ENCODE data around the gene SREK1.

Gene SREK1

DNA sequence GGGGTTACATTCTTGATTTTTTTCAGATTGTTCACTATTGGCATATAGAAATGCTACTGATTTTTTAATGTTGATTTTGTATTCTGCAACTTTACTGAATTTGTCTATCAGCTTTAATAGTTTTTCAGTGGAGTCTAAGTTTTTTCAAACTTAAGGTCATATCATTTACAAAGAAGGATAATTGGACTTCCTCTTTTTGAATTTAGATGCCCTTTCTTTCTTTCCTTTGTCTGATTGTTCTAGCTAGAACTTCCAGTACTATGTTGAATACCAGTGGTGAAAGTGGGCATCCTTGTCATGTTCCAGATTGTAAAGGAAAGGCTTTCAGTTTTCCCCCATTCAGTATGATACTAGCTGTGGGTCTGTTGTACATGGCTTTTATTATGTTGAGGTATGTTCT lies 49.3 kb downstream of the SREK1 start:
- H3K79me2 ChIP-seq (ENCODE audit: insufficient read depth, low read length) = no peaks in the 10 kb centered on the region
- H3K27ac ChIP-seq (ENCODE audit: low read depth, low read length, poor library complexity, severe bottlenecking) = no peak overlapping the region
- H3K9me2 ChIP-seq (ENCODE audit: low read depth, low read length) = no peaks in the 10 kb centered on the region
- no peak overlapping the region for H3K4me3 ChIP-seq (ENCODE audit: low read depth, low read length, poor library complexity, severe bottlenecking)
- no peak overlapping the region for H2AFZ ChIP-seq (ENCODE audit: low read length)
- no peaks in the 10 kb centered on the region for H3K9me3 ChIP-seq (ENCODE audit: low read length)
- H3K4me1 ChIP-seq (ENCODE audit: insufficient read depth, low read length, severe bottlenecking) = no peaks in the 10 kb centered on the region
- no peak overlapping the region for H3K4me2 ChIP-seq (ENCODE audit: low read length)
- no peaks in the 10 kb centered on the region for H3K27me3 ChIP-seq (ENCODE audit: insufficient read depth, low read length)
- no peaks in the 10 kb centered on the region for H3F3A ChIP-seq (ENCODE audit: insufficient read depth, low read length)
- H3K9ac ChIP-seq (ENCODE audit: low read length) = no peak overlapping the region
- no peaks in the 10 kb centered on the region for H3K36me3 ChIP-seq (ENCODE audit: insufficient read depth, low read length)
- H4K20me1 ChIP-seq (ENCODE audit: insufficient read depth, low read length) = no peaks in the 10 kb centered on the region
- TF ChIP-seq, protein P1, sequence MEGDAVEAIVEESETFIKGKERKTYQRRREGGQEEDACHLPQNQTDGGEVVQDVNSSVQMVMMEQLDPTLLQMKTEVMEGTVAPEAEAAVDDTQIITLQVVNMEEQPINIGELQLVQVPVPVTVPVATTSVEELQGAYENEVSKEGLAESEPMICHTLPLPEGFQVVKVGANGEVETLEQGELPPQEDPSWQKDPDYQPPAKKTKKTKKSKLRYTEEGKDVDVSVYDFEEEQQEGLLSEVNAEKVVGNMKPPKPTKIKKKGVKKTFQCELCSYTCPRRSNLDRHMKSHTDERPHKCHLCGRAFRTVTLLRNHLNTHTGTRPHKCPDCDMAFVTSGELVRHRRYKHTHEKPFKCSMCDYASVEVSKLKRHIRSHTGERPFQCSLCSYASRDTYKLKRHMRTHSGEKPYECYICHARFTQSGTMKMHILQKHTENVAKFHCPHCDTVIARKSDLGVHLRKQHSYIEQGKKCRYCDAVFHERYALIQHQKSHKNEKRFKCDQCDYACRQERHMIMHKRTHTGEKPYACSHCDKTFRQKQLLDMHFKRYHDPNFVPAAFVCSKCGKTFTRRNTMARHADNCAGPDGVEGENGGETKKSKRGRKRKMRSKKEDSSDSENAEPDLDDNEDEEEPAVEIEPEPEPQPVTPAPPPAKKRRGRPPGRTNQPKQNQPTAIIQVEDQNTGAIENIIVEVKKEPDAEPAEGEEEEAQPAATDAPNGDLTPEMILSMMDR (IDR thresholded peaks at IDR 0.05; ENCODE audit: low read length) = no peak
- TF ChIP-seq EZH2 (IDR thresholded peaks at IDR 0.05; ENCODE audit: borderline replicate concordance, low read length) = no peak

DNA sequence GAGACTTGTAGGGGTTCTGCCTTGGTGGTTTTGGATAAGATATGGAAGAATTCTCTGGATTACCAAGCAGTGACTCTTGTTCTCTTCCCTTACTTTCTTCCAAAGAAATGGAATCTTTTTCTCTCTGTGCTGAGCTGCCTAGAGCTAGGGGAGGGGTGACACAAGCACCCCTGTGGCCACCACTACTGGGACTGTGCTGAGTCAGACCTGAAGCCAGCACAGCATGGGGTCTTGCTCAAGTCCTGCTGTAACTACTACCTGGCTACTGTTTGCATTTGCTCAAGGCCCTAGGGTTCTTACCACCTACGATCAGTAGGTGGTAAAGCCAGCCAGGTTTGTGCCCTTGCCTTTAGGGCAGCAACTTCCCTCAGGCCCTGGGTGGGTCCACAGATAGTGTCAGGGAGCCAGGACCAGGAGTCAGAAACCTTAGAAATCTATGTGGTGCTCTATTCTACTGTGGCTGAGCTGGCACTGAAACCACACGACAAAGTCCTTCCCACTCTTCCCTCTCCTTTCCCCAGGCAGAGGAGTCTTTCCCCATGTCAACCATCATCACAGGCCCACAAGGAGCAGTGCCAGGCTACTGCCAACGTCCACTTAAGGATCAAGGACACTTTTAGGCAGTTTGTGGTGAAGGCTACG lies 53.8 kb downstream of the SREK1 start:
- no peaks in the 10 kb centered on the region for H3K36me3 ChIP-seq (ENCODE audit: insufficient read depth, low read length)
- H3F3A ChIP-seq (ENCODE audit: insufficient read depth, low read length) = no peaks in the 10 kb centered on the region
- no peaks in the 10 kb centered on the region for H3K9me3 ChIP-seq (ENCODE audit: low read length)
- no peak overlapping the region for H3K4me3 ChIP-seq (ENCODE audit: low read depth, low read length, poor library complexity, severe bottlenecking)
- no peak overlapping the region for H2AFZ ChIP-seq (ENCODE audit: low read length)
- no peaks in the 10 kb centered on the region for H3K9me2 ChIP-seq (ENCODE audit: low read depth, low read length)
- H3K27me3 ChIP-seq (ENCODE audit: insufficient read depth, low read length) = no peaks in the 10 kb centered on the region
- no peaks in the 10 kb centered on the region for H3K79me2 ChIP-seq (ENCODE audit: insufficient read depth, low read length)
- no peak for TF ChIP-seq EZH2 (IDR thresholded peaks at IDR 0.05; ENCODE audit: borderline replicate concordance, low read length)
- TF ChIP-seq, protein P1 (IDR thresholded peaks at IDR 0.05; ENCODE audit: low read length) = no peak
- no peak overlapping the region for H3K4me2 ChIP-seq (ENCODE audit: low read length)
- H4K20me1 ChIP-seq (ENCODE audit: insufficient read depth, low read length) = no peaks in the 10 kb centered on the region
- no peak overlapping the region for H3K27ac ChIP-seq (ENCODE audit: low read depth, low read length, poor library complexity, severe bottlenecking)
- H3K9ac ChIP-seq (ENCODE audit: low read length) = no peak overlapping the region
- H3K4me1 ChIP-seq (ENCODE audit: insufficient read depth, low read length, severe bottlenecking) = no peaks in the 10 kb centered on the region

DNA sequence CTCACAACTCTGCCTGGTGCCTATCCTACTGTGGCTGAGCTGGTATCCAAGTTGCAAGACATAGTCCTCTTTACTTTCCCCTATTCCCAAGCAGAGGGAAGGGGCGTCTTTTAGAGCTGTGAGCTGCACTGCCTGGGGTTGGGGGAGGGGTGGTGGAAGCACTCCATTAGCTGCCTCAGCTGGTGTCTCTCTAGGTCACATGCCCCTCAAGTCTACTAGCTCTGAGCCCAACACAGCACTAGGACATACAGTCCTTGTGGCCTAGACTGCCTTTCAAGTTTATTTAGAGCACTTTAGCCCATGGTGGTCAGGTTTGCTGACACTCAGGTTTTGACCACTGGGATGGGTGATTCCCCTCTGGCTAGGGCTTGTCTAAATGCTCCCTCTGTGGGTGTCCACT lies 54.7 kb downstream of the SREK1 start:
- Histone ChIP-seq H3K36me3 (ENCODE audit: insufficient read depth, low read length) (no peaks in the 10 kb centered on the region), H4K20me1 (ENCODE audit: insufficient read depth, low read length) (no peaks in the 10 kb centered on the region), H3K79me2 (ENCODE audit: insufficient read depth, low read length) (no peaks in the 10 kb centered on the region)

More for the DNA sequence above, 54.7 kb downstream of the SREK1 start:
- no peak overlapping the region for H3K9ac ChIP-seq (ENCODE audit: low read length)
- no peak overlapping the region for H3K27ac ChIP-seq (ENCODE audit: low read depth, low read length, poor library complexity, severe bottlenecking)
- H3K9me3 ChIP-seq (ENCODE audit: low read length) = no peaks in the 10 kb centered on the region
- H3K4me3 ChIP-seq (ENCODE audit: low read depth, low read length, poor library complexity, severe bottlenecking) = no peak overlapping the region
- H3K4me1 ChIP-seq (ENCODE audit: insufficient read depth, low read length, severe bottlenecking) = no peaks in the 10 kb centered on the region
- no peak overlapping the region for H2AFZ ChIP-seq (ENCODE audit: low read length)
- H3K4me2 ChIP-seq (ENCODE audit: low read length) = no peak overlapping the region
- H3F3A ChIP-seq (ENCODE audit: insufficient read depth, low read length) = no peaks in the 10 kb centered on the region
- H3K27me3 ChIP-seq (ENCODE audit: insufficient read depth, low read length) = no peaks in the 10 kb centered on the region
- TF ChIP-seq EZH2 (IDR thresholded peaks at IDR 0.05; ENCODE audit: borderline replicate concordance, low read length) = no peak
- TF ChIP-seq, protein P1 (IDR thresholded peaks at IDR 0.05; ENCODE audit: low read length) = no peak
- no peaks in the 10 kb centered on the region for H3K9me2 ChIP-seq (ENCODE audit: low read depth, low read length)

Data from OCI-LY1 (cell line).